Skin epidermis (tissue), 12 donors: ENCODE measurements around the gene H2BK1.
A peak's percentile ranks its signal among the peaks of the same experiment; 100 is the strongest.

Source experiments
- H3K27ac ChIP-seq, 21 experiments: fragments of 200-600 bp; sonication (generic) in 11 of 21; one replicate each; pipeline ENCODE4 v1.5.0; 2020; ENCODE audit warnings: mild to moderate bottlenecking in 3 of 21, inconsistent platforms in 2 of 21, moderate library complexity in 2 of 21
- H3K4me3 ChIP-seq, 7 experiments: fragments of 200-600 bp; sonication (generic) in 2 of 7; one replicate each; pipeline ENCODE4 v1.5.0; 2020; ENCODE audit warnings: inconsistent platforms in 2 of 7, mild to moderate bottlenecking in 2 of 7, moderate library complexity in 1 of 7

The H2BK1 gene

DNA sequence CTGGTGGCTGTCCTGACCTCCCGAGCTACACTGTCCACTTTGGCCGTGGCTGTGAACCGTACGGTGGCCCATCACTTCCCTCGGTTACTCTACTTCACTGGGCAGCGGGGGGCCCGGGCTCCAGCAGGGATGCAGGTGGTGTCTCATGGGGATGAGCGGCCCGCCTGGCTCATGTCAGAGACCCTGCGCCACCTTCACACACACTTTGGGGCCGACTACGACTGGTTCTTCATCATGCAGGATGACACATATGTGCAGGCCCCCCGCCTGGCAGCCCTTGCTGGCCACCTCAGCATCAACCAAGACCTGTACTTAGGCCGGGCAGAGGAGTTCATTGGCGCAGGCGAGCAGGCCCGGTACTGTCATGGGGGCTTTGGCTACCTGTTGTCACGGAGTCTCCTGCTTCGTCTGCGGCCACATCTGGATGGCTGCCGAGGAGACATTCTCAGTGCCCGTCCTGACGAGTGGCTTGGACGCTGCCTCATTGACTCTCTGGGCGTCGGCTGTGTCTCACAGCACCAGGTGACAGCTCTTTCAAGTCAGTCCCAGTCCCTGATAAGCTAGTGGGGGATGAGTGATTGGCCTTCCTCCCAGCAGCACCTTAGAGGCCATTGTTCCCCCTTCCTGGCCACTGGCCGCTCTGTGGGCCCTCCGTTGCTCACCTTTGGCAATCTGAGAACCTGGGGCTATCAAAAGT is 25.0 kb upstream of the H2BK1 start:
- H3K4me3 ChIP-seq = no peak overlapping the region
- no peak overlapping the region for H3K27ac ChIP-seq

- Histone ChIP-seq H3K27ac (peak overlapping the region in 5 of 21 experiments; percentile 86 to 95 (median 89)), H3K4me3 (peak overlapping the region in 6 of 7 experiments; percentile 82 to 98 (median 93))
Observed at GRCh38 chr7:151233804-151234203, 23.5 kb upstream of the H2BK1 start.

DNA sequence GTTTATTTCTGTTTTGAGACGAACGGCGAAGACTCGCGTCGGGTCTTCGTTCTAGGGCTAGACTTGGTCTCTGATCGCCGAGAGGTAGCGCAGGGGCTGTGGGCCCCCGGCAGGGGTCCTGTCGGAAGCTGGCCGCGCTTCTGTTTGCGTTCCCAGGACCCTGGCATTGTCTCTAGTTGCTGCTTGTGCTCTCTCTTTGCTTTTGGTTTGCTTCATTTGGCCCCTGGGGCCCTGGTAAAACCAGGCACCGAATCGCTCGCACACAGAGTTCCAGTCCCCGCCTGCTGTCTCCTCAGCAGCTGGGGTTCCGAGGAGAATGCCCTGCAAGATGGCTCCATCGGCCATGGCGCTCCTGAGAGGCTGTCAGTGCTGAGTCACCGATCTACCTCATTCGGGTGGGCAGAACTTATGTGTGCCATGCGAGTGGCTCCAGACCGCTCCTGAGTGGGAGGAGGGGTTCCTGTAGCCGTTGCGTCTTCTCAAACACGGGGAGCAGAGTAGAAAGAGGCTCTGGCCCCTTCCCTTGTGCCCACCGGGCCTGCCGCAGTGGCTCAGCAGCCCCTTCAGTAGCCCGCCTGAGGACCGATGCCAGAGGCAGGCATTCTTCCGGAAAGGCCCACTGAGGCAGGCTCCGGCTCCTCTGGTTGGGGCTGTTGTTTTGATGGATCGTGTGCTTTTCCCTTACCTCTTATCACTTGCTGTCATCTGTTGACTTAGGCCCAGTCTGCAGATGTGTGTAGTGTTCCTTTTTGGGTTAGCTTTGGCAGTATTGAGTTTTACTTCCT is 22.8 kb upstream of the H2BK1 start:
- peak overlapping the region; percentile 82 to 100 (median 96) for H3K4me3 ChIP-seq
- H3K27ac ChIP-seq = peak overlapping the region in 20 of 21 experiments; percentile 81 to 97 (median 90)

DNA sequence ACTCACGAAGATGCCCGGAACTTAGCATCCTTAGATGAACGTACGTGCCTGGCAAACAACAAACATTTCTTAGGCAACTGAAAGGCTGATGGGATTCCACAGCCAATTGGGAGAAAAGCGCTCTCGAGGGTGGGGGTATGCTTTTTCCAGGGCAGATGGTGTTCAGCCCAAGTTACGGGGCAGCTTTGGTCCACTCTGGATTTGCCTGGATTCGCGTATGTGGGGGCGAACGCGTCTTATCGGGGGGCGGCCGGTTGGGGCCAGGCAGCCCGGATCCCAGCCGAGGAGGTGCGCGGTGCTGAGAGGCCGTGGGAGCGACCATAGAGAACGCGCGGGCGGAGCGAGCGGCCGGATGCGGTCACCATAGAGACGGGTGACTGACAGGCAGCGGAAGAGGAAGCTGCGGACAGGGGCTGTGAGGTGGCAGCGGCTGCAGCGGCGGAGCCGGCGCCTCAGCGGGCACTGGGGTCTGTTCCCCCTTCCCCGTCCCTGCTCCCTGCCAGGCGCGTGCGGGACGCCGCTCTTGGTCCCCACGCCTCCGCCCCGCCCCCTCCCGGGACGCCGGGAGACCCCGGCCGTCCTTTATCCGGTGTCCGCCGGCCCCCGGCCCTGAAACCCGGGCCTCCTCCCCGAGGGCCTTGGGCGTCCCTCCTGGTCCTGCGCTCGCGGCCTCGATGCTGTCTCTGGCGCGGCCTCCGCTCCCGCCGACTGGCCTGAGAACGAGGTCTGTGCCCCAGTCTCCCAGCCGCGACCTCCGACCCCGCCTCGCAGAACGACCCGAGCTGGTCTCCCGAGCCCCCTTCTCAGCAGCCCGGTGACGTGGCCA is 22.0 kb upstream of the H2BK1 start, which contains the start of gene CHPF2:
Gene CHPF2 (plus strand): TSS at position 393 of the 826 bp plus-strand sequence. CDS start 1,529 bp downstream, outside the sequence.
- Histone ChIP-seq H3K27ac (peak within 1 kb of the TSS; percentile 47 to 97 (median 90)), H3K4me3 (peak within 1 kb of the TSS; percentile 82 to 100 (median 96))

GRCh38 chr7:151231080-151231479 is 20.8 kb upstream of the H2BK1 start:
- H3K4me3 ChIP-seq = no peak overlapping the region
- no peak overlapping the region for H3K27ac ChIP-seq

DNA sequence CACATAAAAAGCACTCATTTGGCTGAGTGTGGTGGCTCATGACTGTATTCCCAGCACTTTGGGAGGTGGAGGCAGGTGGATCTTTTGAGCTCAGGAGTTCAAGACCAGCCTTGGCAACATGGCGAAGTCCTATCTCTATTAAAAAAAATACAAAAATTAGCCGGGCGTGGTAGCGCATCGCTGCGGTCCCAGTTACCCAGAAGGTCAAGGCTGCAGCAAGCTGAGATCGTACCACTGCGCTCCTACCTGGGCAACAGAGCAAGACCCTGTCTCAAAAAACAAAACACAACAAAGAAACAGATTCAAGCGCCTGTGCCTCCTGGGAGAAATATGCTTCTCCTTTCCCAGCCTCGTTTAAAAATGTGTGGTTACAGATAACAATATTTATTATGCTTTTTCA is 19.0 kb upstream of the H2BK1 start:
- H3K27ac ChIP-seq = no peak overlapping the region
- H3K4me3 ChIP-seq = no peak overlapping the region

- peak overlapping the region in 5 of 7 experiments; percentile 65 to 89 (median 84) for H3K4me3 ChIP-seq
- peak overlapping the region in 18 of 21 experiments; percentile 37 to 94 (median 83) for H3K27ac ChIP-seq
Observed at GRCh38 chr7:151228024-151228866, 18.0 kb upstream of the H2BK1 start.

GRCh38 chr7:151226875-151227782 is 16.8 kb upstream of the H2BK1 start, which contains the start of gene ABCF2:
Gene ABCF2 (minus strand): TSS chr7:151227205. CDS start chr7:151226458, 747 bp downstream.
- H3K4me3 ChIP-seq = peak within 1 kb of the TSS; percentile 65 to 93 (median 84)
- peak within 1 kb of the TSS; percentile 50 to 94 (median 84) for H3K27ac ChIP-seq

GRCh38 chr7:151226560-151226874 is 16.2 kb upstream of the H2BK1 start:
- peak overlapping the region; percentile 65 to 93 (median 84) for H3K4me3 ChIP-seq
- peak overlapping the region; percentile 33 to 94 (median 84) for H3K27ac ChIP-seq

DNA sequence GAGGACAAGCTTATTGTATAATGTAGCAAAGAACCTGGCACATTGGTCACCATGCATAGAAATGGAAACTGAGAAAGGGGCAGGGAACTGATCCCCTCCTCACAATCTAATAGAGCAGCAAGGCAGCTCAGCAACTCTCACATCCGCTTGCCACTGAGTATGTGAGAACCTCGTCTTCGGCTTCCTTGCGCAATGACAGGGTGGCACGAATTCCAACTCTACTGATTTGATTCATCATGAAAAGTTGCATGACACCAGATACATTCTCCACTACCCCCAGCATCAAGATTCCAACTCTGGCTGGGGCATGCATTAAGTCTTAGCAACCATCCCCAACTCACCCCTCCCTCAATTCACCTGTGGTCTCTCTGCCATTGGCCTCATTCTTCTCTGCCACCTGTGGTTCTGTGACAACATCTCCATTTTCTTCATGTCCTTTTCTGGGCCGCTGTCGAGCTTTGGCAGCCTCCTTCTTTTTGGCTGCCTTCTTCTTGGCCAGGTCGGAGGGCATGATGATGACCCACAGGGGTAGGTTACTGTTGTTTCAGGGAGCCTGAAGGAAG is 15.7 kb upstream of the H2BK1 start:
- peak overlapping the region; percentile 65 to 93 (median 84) for H3K4me3 ChIP-seq
- H3K27ac ChIP-seq = peak overlapping the region in 11 of 21 experiments; percentile 75 to 94 (median 87)

GRCh38 chr7:151223728-151224127 is 13.4 kb upstream of the H2BK1 start:
- no peak overlapping the region for H3K4me3 ChIP-seq
- no peak overlapping the region for H3K27ac ChIP-seq

DNA sequence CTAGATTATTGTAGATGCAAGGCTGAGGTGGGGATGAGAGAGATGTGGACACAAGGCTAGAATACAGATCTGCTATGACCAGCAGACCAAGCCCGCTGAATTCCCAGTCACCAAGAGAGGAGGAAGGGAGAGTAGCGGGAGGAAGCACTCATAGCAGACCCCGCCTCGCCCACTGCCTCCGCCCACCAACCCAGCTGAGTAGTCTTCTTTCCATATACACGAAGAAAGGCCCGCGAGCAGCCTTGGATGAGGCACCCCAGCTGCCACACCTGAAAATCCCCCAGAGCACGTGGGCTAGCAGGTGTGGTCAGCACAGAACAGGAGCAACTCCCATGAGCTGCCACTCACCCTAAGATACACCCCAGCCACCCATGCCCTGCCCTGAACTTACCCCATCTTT is 7.9 kb upstream of the H2BK1 start:
- H3K27ac ChIP-seq = no peak overlapping the region

GRCh38 chr7:151215396-151215795 is 5.1 kb upstream of the H2BK1 start:
- H3K27ac ChIP-seq = no peak overlapping the region
- H3K4me3 ChIP-seq = no peak overlapping the region

More for the DNA sequence above, 7.9 kb upstream of the H2BK1 start:
- H3K4me3 ChIP-seq = no peak overlapping the region

DNA sequence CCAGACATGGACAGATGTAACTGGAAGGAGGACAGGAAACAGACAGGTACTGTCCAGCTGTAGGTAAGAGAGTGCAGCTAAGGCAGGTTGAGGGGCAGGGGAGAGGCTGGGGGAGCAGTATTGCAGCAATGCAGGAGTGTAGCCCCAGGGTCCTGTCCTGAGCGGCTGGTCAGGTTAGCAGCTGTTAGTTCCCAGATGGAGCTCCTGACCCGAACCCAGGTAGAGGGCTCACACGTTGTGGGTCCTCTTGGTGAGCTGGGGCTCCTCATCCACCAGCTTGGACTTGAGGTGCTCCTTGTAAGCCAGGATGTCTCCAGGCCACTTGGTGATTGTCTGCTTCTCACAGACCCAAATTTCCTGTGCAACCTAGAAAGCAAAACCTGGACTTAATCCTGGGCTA is 3.5 kb upstream of the H2BK1 start:
- Histone ChIP-seq H3K4me3 (no peak overlapping the region), H3K27ac (no peak overlapping the region)

GRCh38 chr7:151212626-151213025 is 2.3 kb upstream of the H2BK1 start:
- Histone ChIP-seq H3K4me3 (no peak overlapping the region), H3K27ac (no peak overlapping the region)

- Histone ChIP-seq H3K27ac (no peak overlapping the region), H3K4me3 (no peak overlapping the region)
Observed at GRCh38 chr7:151211155-151211772, 976 bp upstream of the H2BK1 start.

DNA sequence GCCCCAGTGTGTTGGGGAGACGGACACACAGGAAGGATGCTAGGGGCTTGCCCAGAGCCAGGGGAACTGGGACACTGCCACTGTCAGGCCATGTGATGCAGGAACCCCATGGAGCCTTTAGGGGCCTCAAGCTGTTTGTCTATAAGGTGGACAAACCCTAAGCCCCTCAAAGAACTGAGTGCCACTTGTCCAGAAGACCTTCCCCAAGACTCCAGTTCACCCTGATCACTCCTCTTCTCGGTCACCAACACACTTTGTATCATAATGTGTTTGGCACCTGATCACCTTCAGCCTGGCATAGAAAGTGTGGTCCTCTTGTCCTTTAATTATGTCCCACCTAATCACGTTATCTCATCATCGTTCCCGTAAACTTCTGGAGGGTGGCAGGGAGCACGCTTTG is 700 bp downstream of the H2BK1 start:
- no peak overlapping the region for H3K4me3 ChIP-seq
- no peak overlapping the region for H3K27ac ChIP-seq
